ENCODE data around the gene C21orf58. TPM values are rescaled to one million over a fixed set of nuclear protein-coding genes. Genes with fewer than 3 reads are reported as not detected.

Gene C21orf58
- total and polyA plus RNA-seq, 2 experiments from 2014 or later: 17.7 to 23.9 TPM

GRCh38 chr21:46284077-46284644 lies 39.5 kb downstream of the C21orf58 start:
- Histone ChIP-seq H3K4me1 (ENCODE audit: insufficient read depth) (peaks cover 49% of the 10 kb centered on the region), H3K36me3 (ENCODE audit: insufficient read depth) (peaks cover 25% of the 10 kb centered on the region), H2AFZ (no peak overlapping the region), H3K27ac (ENCODE audit: low read depth) (0 out of 2 replicates have a peak overlapping the region, but pooled peaks have one; percentile 26), H4K20me1 (replicated peaks; ENCODE audit: insufficient read depth) (peaks cover 48% of the 10 kb centered on the region), H3F3A (replicated peaks; ENCODE audit: low read depth) (peaks cover 30% of the 10 kb centered on the region), H3K9me2 (ENCODE audit: insufficient read depth) (no peaks in the 10 kb centered on the region), H3K4me2 (peak overlapping the region; percentile 91), H3K79me2 (replicated peaks; ENCODE audit: insufficient read depth) (peaks cover 64% of the 10 kb centered on the region), H3K4me3 (peak overlapping the region; percentile 83), H3K27me3 (ENCODE audit: insufficient read depth) (no peaks in the 10 kb centered on the region)
- DNase-seq (ENCODE audit: low spot score) (no peak), ATAC-seq (no peak)
- peak overlapping the region; percentile 91 for H3K4me3 Mint-ChIP-seq
- no peaks in the 10 kb centered on the region for H3K9me3 Mint-ChIP-seq
- peaks cover 54% of the 10 kb centered on the region for H3K36me3 Mint-ChIP-seq (ENCODE audit: low read depth)
- H3K27me3 Mint-ChIP-seq (ENCODE audit: insufficient read depth, low read depth, poor library complexity): peaks cover 8% of the 10 kb centered on the region
- peaks cover 39% of the 10 kb centered on the region for H3K4me1 Mint-ChIP-seq
- H3K27ac Mint-ChIP-seq: peak overlapping the region; percentile 46; the same call in 1 of the 2 replicates
- TF ChIP-seq, protein P1, sequence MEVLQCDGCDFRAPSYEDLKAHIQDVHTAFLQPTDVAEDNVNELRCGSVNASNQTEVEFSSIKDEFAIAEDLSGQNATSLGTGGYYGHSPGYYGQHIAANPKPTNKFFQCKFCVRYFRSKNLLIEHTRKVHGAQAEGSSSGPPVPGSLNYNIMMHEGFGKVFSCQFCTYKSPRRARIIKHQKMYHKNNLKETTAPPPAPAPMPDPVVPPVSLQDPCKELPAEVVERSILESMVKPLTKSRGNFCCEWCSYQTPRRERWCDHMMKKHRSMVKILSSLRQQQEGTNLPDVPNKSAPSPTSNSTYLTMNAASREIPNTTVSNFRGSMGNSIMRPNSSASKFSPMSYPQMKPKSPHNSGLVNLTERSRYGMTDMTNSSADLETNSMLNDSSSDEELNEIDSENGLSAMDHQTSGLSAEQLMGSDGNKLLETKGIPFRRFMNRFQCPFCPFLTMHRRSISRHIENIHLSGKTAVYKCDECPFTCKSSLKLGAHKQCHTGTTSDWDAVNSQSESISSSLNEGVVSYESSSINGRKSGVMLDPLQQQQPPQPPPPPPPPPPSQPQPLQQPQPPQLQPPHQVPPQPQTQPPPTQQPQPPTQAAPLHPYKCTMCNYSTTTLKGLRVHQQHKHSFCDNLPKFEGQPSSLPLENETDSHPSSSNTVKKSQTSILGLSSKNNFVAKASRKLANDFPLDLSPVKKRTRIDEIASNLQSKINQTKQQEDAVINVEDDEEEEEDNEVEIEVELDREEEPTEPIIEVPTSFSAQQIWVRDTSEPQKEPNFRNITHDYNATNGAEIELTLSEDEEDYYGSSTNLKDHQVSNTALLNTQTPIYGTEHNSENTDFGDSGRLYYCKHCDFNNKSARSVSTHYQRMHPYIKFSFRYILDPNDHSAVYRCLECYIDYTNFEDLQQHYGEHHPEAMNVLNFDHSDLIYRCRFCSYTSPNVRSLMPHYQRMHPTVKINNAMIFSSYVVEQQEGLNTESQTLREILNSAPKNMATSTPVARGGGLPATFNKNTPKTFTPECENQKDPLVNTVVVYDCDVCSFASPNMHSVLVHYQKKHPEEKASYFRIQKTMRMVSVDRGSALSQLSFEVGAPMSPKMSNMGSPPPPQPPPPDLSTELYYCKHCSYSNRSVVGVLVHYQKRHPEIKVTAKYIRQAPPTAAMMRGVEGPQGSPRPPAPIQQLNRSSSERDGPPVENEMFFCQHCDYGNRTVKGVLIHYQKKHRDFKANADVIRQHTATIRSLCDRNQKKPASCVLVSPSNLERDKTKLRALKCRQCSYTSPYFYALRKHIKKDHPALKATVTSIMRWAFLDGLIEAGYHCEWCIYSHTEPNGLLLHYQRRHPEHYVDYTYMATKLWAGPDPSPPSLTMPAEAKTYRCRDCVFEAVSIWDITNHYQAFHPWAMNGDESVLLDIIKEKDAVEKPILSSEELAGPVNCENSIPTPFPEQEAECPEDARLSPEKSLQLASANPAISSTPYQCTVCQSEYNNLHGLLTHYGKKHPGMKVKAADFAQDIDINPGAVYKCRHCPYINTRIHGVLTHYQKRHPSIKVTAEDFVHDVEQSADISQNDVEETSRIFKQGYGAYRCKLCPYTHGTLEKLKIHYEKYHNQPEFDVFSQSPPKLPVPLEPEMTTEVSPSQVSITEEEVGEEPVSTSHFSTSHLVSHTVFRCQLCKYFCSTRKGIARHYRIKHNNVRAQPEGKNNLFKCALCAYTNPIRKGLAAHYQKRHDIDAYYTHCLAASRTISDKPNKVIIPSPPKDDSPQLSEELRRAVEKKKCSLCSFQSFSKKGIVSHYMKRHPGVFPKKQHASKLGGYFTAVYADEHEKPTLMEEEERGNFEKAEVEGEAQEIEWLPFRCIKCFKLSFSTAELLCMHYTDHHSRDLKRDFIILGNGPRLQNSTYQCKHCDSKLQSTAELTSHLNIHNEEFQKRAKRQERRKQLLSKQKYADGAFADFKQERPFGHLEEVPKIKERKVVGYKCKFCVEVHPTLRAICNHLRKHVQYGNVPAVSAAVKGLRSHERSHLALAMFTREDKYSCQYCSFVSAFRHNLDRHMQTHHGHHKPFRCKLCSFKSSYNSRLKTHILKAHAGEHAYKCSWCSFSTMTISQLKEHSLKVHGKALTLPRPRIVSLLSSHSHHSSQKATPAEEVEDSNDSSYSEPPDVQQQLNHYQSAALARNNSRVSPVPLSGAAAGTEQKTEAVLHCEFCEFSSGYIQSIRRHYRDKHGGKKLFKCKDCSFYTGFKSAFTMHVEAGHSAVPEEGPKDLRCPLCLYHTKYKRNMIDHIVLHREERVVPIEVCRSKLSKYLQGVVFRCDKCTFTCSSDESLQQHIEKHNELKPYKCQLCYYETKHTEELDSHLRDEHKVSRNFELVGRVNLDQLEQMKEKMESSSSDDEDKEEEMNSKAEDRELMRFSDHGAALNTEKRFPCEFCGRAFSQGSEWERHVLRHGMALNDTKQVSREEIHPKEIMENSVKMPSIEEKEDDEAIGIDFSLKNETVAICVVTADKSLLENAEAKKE (CRISPR knock-in tag; IDR thresholded peaks at IDR 0.05): no peak
- no peak for TF ChIP-seq CREB1 (CRISPR knock-in tag; IDR thresholded peaks at IDR 0.05; ENCODE audit: low read depth)
- no peak for TF ChIP-seq ZNF114 (CRISPR knock-in tag; IDR thresholded peaks at IDR 0.05)
- TF ChIP-seq NANOG (IDR thresholded peaks at IDR 0.05; ENCODE audit: borderline replicate concordance): no peak
- no peak for TF ChIP-seq JUNB (IDR thresholded peaks at IDR 0.05; ENCODE audit: unreplicated experiment)
- TF ChIP-seq POLR2AphosphoS5 (IDR thresholded peaks at IDR 0.05; ENCODE audit: low read depth): no peak
- no peak for TF ChIP-seq EZH2phosphoT487 (IDR thresholded peaks at IDR 0.05; ENCODE audit: unreplicated experiment)

Data from GM23338 (cell line).